Ishikawa (cell line): Measurements from ENCODE around the gene HOXA13.

Experiments
- CEBPB ChIP-seq: IDR thresholded peaks from 2 replicates; pipeline ENCODE4 v1.6.1; 2012
- CREB1 ChIP-seq: IDR thresholded peaks from 2 replicates; pipeline ENCODE4 v1.6.1; 2012; ENCODE audit warnings: low read depth
- EGR1 ChIP-seq: IDR thresholded peaks from 2 replicates; pipeline ENCODE4 v1.6.1; 2012
- EP300 ChIP-seq: IDR thresholded peaks from 2 replicates; pipeline ENCODE4 v1.6.1; 2012; ENCODE audit warnings: borderline replicate concordance
- FOXM1 ChIP-seq: IDR thresholded peaks from 2 replicates; pipeline ENCODE4 v1.6.1; 2012; ENCODE audit warnings: low read depth, borderline replicate concordance
- NFIC ChIP-seq: IDR thresholded peaks from 2 replicates; pipeline ENCODE4 v1.6.1; 2012
- RAD21 ChIP-seq: IDR thresholded peaks from 2 replicates; pipeline ENCODE4 v1.6.1; 2012; ENCODE audit warnings: low read depth
- TAF1 ChIP-seq: IDR thresholded peaks from 2 replicates; pipeline ENCODE4 v1.6.1; 2012; ENCODE audit warnings: low read depth, mild to moderate bottlenecking
- TCF12 ChIP-seq: IDR thresholded peaks from 2 replicates; pipeline ENCODE4 v1.6.1; 2012; ENCODE audit warnings: low read depth
- TEAD4 ChIP-seq: IDR thresholded peaks from 2 replicates; pipeline ENCODE4 v1.6.1; 2012
- YY1 ChIP-seq: IDR thresholded peaks from 2 replicates; pipeline ENCODE4 v1.6.1; 2012; ENCODE audit warnings: low read depth
- ZBTB7A ChIP-seq: IDR thresholded peaks from 2 replicates; pipeline ENCODE4 v1.6.1; 2012; ENCODE audit warnings: low read depth
- TF ChIP-seq, protein P1 (sequence below): IDR thresholded peaks from 2 replicates; pipeline ENCODE4 v1.6.1; 2012
- TF ChIP-seq, protein P2 (sequence below): IDR thresholded peaks from 2 replicates; pipeline ENCODE4 v1.6.1; 2012
- TF ChIP-seq, protein P3 (sequence below): IDR thresholded peaks from 2 replicates; pipeline ENCODE4 v1.6.1; 2012; ENCODE audit warnings: low read depth, mild to moderate bottlenecking

The HOXA13 gene

DNA sequence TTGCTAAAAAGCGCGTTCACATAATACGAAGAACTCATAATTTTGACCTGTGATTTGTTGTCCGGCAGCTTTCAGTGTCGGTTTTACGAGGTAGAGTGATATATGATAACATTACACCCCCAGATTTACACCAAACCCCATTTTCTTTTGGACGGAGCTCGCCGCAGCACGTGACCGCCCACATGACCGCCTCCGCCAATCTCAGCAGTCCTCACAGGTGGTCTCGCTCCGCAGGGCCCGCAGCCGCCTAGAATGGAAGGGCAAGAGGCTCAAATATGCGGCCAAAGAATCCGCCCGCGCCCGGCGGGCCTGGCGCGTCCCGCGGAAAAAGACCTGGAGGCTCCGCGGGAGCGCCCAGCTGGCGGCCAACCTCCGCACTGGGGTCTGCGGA lies 43.4 kb downstream of the HOXA13 start, which contains the start of gene HOXA7:
Gene HOXA7, minus strand, starts transcription at position 168 of the 391 bp plus-strand sequence. Its CDS starts 130 bp downstream, at position 38.
- TF ChIP-seq TEAD4 (peak; percentile 31; the same call in 1 of the 2 replicates), NFIC (peak; percentile 25), ZBTB7A (0 out of 2 replicates have a peak, but pooled peaks have one; percentile 55), TAF1 (peak; percentile 81), TCF12 (no peak; the same call in 1 of the 2 replicates), FOXM1 (no peak), YY1 (peak; percentile 81)
- TF ChIP-seq, protein P1, sequence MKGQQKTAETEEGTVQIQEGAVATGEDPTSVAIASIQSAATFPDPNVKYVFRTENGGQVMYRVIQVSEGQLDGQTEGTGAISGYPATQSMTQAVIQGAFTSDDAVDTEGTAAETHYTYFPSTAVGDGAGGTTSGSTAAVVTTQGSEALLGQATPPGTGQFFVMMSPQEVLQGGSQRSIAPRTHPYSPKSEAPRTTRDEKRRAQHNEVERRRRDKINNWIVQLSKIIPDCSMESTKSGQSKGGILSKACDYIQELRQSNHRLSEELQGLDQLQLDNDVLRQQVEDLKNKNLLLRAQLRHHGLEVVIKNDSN: peak; percentile 100
- TF ChIP-seq, protein P2, sequence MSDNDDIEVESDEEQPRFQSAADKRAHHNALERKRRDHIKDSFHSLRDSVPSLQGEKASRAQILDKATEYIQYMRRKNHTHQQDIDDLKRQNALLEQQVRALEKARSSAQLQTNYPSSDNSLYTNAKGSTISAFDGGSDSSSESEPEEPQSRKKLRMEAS: no peak; the same call in none of the 2 replicates

GRCh38 chr7:27155816-27156507 lies 43.9 kb downstream of the HOXA13 start:
- TF ChIP-seq NFIC (no peak), TAF1 (peak; percentile 31), EGR1 (no peak), CREB1 (no peak)
- TF ChIP-seq, protein P1: peak; percentile 65
- TF ChIP-seq, protein P2: peak; percentile 50

DNA sequence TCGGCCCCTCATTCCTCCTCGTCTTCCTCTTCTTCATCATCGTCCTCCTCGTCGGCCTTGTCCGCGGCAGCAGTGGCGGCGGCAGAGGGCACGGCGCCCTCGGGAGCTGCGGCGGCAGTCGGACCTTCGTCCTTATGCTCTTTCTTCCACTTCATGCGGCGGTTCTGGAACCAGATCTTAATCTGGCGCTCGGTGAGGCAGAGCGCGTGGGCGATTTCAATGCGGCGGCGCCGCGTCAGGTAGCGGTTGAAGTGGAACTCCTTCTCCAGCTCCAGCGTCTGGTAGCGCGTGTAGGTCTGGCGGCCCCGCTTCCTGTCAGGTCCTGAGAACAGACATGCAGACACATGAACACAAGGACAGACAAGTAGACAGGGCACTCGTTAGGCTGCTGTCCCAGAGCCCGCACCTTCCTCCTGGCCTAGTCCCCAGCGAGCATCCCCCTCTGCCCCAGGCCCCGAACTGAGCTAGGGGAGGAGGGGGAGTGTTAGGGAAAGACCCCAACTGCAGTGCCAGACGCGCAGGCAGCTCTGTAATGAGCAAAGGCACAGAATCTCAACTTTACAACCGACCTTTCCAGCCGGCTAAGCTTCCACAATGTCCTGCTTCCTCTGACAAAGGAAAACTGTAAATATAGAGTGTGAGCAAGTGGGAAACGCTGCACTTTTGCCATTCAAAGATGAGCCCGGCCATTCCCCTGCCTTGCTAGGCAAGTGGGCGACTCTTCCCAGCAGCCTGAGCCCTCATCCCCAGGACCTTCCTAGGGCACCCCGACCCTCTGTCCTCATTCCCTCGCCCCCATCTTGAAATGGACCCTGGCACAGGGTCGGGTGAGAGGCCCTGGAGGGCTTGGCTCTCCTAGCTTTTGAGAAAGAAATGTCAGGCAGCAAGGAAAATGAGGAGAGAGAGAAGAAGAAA lies 44.7 kb downstream of the HOXA13 start:
- TF ChIP-seq RAD21 (no peak), TCF12 (no peak), YY1 (no peak), TEAD4 (no peak), EGR1 (no peak), CREB1 (no peak)
- TF ChIP-seq, protein P3, sequence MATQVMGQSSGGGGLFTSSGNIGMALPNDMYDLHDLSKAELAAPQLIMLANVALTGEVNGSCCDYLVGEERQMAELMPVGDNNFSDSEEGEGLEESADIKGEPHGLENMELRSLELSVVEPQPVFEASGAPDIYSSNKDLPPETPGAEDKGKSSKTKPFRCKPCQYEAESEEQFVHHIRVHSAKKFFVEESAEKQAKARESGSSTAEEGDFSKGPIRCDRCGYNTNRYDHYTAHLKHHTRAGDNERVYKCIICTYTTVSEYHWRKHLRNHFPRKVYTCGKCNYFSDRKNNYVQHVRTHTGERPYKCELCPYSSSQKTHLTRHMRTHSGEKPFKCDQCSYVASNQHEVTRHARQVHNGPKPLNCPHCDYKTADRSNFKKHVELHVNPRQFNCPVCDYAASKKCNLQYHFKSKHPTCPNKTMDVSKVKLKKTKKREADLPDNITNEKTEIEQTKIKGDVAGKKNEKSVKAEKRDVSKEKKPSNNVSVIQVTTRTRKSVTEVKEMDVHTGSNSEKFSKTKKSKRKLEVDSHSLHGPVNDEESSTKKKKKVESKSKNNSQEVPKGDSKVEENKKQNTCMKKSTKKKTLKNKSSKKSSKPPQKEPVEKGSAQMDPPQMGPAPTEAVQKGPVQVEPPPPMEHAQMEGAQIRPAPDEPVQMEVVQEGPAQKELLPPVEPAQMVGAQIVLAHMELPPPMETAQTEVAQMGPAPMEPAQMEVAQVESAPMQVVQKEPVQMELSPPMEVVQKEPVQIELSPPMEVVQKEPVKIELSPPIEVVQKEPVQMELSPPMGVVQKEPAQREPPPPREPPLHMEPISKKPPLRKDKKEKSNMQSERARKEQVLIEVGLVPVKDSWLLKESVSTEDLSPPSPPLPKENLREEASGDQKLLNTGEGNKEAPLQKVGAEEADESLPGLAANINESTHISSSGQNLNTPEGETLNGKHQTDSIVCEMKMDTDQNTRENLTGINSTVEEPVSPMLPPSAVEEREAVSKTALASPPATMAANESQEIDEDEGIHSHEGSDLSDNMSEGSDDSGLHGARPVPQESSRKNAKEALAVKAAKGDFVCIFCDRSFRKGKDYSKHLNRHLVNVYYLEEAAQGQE: no peak
- TF ChIP-seq, protein P1: no peak
- TF ChIP-seq, protein P2: no peak

DNA sequence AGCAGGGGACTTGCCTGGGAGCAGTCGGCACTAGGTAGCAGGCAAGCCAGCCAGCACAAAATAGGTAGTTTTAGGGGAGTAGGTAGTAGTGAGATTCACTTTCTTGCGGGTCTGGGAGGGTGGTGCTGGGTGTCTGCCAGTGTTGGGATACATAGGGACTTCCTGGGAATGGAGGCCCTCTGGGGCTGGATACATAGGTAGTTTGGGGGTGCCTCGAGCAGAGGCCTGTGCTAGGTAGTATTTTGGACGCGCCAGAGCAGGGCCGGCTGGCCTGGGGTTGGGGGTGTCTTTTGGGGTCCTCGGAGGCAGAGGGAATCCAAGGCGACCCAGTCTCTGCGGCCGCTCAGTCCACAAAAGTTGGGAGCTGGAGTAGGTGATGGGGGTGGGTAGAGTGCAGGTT lies 45.5 kb downstream of the HOXA13 start:
- TF ChIP-seq RAD21: no peak
- TF ChIP-seq, protein P3: no peak
- TF ChIP-seq EP300: no peak
- TF ChIP-seq NFIC: no peak
- TF ChIP-seq TEAD4: no peak
- no peak for TF ChIP-seq EGR1
- no peak for TF ChIP-seq CREB1
- TF ChIP-seq, protein P1: no peak
- no peak for TF ChIP-seq FOXM1
- no peak for TF ChIP-seq TCF12
- TF ChIP-seq, protein P2: no peak
- no peak for TF ChIP-seq ZBTB7A
- no peak for TF ChIP-seq TAF1
- TF ChIP-seq YY1: no peak
- TF ChIP-seq CEBPB: no peak
